SK-N-SH (cell line): ENCODE data around the gene CCRL2. TPM values are rescaled to one million over a fixed set of nuclear protein-coding genes. Genes with fewer than 3 reads are reported as not detected.

Experiments used
- CTCF ChIA-PET: fragments of 300-600, 350-600 bp; formaldehyde crosslinking; extraction: SDS; loops from one replicate; lab custom pipeline; 2021; lab: Yijun Ruan, JAX
- POLR2A ChIA-PET: fragments of 350-600 bp; sonication (Branson Sonifier 250); formaldehyde crosslinking; extraction: SDS; loops from one replicate; lab custom pipeline; 2020; ENCODE audit warnings: antibody characterized with exemption, inconsistent platforms; lab: Yijun Ruan, JAX
- DNase-seq: peaks from one replicate; pipeline ENCODE4 v3.0.0; 2012
- H2AFZ ChIP-seq: fragments of 200-600 bp; sonication (generic); 2 replicates; pipeline ENCODE4 v1.8.1; 2016; ENCODE audit warnings: antibody characterized with exemption, mild to moderate bottlenecking, low read depth
- H3F3A ChIP-seq: fragments of 200-600 bp; sonication (generic); replicated peaks from 2 replicates; pipeline ENCODE3; 2016; ENCODE audit warnings: antibody characterized with exemption, mild to moderate bottlenecking; ENCODE audit not compliant: insufficient read depth
- H3K27ac ChIP-seq, 2 experiments: fragments of 200-500 bp in 1 of 2; fragments of 200-600 bp in 1 of 2; sonication (Bioruptor generic) in 1 of 2; sonication (generic), shearing (Covaris generic) in 1 of 2; 2 replicates each; pipeline versions ENCODE4 v1.5.1 to v1.6.1; 2014 to 2016; ENCODE audit warnings: low read depth in 2 of 2, inconsistent platforms in 1 of 2, low read length in 1 of 2, mild to moderate bottlenecking in 1 of 2, mixed read lengths in 1 of 2
- H3K27me3 ChIP-seq: fragments of 200-600 bp; sonication (generic), shearing (Covaris generic); 2 replicates; pipeline ENCODE4 v1.6.1; 2016; ENCODE audit warnings: mixed run types; ENCODE audit not compliant: insufficient read depth
- H3K36me3 ChIP-seq, 2 experiments: fragments of 200-500 bp in 1 of 2; fragments of 200-600 bp in 1 of 2; sonication (Bioruptor generic) in 1 of 2; sonication (generic) in 1 of 2; replicated peaks in 1 of 2; 2 replicates each; pipeline versions ENCODE3 to v1.5.1; 2014 to 2016; ENCODE audit warnings: low read length in 1 of 2, mild to moderate bottlenecking in 1 of 2; ENCODE audit not compliant: insufficient read depth in 2 of 2, control insufficient read depth in 1 of 2
- H3K4me1 ChIP-seq, 2 experiments: fragments of 200-500 bp in 1 of 2; fragments of 200-600 bp in 1 of 2; sonication (Bioruptor generic) in 1 of 2; sonication (generic), shearing (Covaris generic) in 1 of 2; 2 replicates each; pipeline versions ENCODE4 v1.5.1 to v1.6.1; 2014 to 2016; ENCODE audit warnings: low read depth in 1 of 2, low read length in 1 of 2, mixed run types in 1 of 2; ENCODE audit not compliant: insufficient read depth in 2 of 2, control insufficient read depth in 1 of 2
- H3K4me2 ChIP-seq: fragments of 200-600 bp; sonication (generic), shearing (Covaris generic); 2 replicates; pipeline ENCODE4 v1.6.1; 2017; ENCODE audit warnings: mixed run types
- H3K4me3 ChIP-seq, 2 experiments: fragments of 200-500 bp in 1 of 2; fragments of 200-600 bp in 1 of 2; sonication (Bioruptor generic) in 1 of 2; sonication (generic), shearing (Covaris generic) in 1 of 2; 2 replicates each; pipeline versions ENCODE4 v1.5.1 to v1.8.1; 2014 to 2016; ENCODE audit warnings: low read depth in 2 of 2, inconsistent platforms in 1 of 2, low read length in 1 of 2, mild to moderate bottlenecking in 1 of 2, mixed read lengths in 1 of 2, moderate library complexity in 1 of 2
- H3K79me2 ChIP-seq: fragments of 200-600 bp; sonication (generic); 2 replicates; pipeline ENCODE4 v1.8.1; 2017; ENCODE audit warnings: mild to moderate bottlenecking; ENCODE audit not compliant: insufficient read depth
- H3K9ac ChIP-seq: fragments of 200-600 bp; sonication (generic); 2 replicates; pipeline ENCODE4 v1.6.1; 2017; ENCODE audit warnings: mixed run types
- H3K9me2 ChIP-seq: fragments of 200-600 bp; sonication (generic); 2 replicates; pipeline ENCODE4 v1.6.1; 2017; ENCODE audit warnings: mixed run types
- H3K9me3 ChIP-seq: fragments of 200-600 bp; sonication (generic); 2 replicates; pipeline ENCODE4 v1.6.1; 2017; ENCODE audit warnings: mixed run types, mild to moderate bottlenecking, moderate library complexity
- H4K20me1 ChIP-seq: fragments of 200-600 bp; sonication (generic); 2 replicates; pipeline ENCODE4 v1.6.1; 2017; ENCODE audit warnings: mild to moderate bottlenecking, mixed run types; ENCODE audit not compliant: insufficient read depth
- FOSL2 ChIP-seq: IDR thresholded peaks from 2 replicates; pipeline ENCODE4 v1.4.0; 2012; ENCODE audit warnings: low read depth, mild to moderate bottlenecking, moderate library complexity, borderline replicate concordance
- FOXJ3 ChIP-seq: sonication (generic); formaldehyde crosslinking; IDR thresholded peaks from 2 replicates; pipeline ENCODE4 v1.5.1; 2020; ENCODE audit warnings: mild to moderate bottlenecking, missing genetic modification reagents
- GABPA ChIP-seq: IDR thresholded peaks from 2 replicates; pipeline ENCODE4 v1.4.0; 2012; ENCODE audit warnings: low read depth, mild to moderate bottlenecking
- GATA2 ChIP-seq: sonication (generic); formaldehyde crosslinking; IDR thresholded peaks from 2 replicates; pipeline ENCODE4 v1.5.0; 2020; ENCODE audit warnings: mild to moderate bottlenecking, missing genetic modification reagents
- MEF2A ChIP-seq: IDR thresholded peaks from 2 replicates; pipeline ENCODE4 v1.4.0; 2012; ENCODE audit warnings: low read depth, borderline replicate concordance
- NRF1 ChIP-seq: IDR thresholded peaks from 2 replicates; pipeline ENCODE4 v1.6.1; 2012; ENCODE audit warnings: low read depth, mild to moderate bottlenecking, low read length
- POLR2AphosphoS5 ChIP-seq: IDR thresholded peaks from 2 replicates; pipeline ENCODE4 v1.6.1; 2012; ENCODE audit warnings: low read depth, low read length
- RCOR1 ChIP-seq: fragments of 150-350 bp; IDR thresholded peaks from 2 replicates; pipeline ENCODE4 v1.6.1; 2017; ENCODE audit warnings: antibody characterized with exemption, low read length
- RFX5 ChIP-seq: IDR thresholded peaks from 2 replicates; pipeline ENCODE4 v1.6.1; 2012; ENCODE audit warnings: mild to moderate bottlenecking, improper control_type of control experiment, low read length
- RXRA ChIP-seq: IDR thresholded peaks from 2 replicates; pipeline ENCODE4 v1.4.0; 2012; ENCODE audit warnings: low read depth, mild to moderate bottlenecking, borderline replicate concordance
- SIN3A ChIP-seq: IDR thresholded peaks from 2 replicates; pipeline ENCODE4 v1.6.1; 2012; ENCODE audit warnings: low read depth, mild to moderate bottlenecking, low read length, moderate library complexity, borderline replicate concordance
- SMC3 ChIP-seq: IDR thresholded peaks from 2 replicates; pipeline ENCODE4 v1.6.1; 2012; ENCODE audit warnings: low read depth, low read length, improper control_type of control experiment
- TAF1 ChIP-seq: IDR thresholded peaks from 2 replicates; pipeline ENCODE4 v1.6.1; 2012; ENCODE audit warnings: low read depth, mild to moderate bottlenecking, low read length, moderate library complexity, borderline replicate concordance
- TCF12 ChIP-seq: IDR thresholded peaks from 2 replicates; pipeline ENCODE4 v1.4.0; 2012
- TEAD4 ChIP-seq: IDR thresholded peaks from 2 replicates; pipeline ENCODE4 v1.4.0; 2012; ENCODE audit warnings: mild to moderate bottlenecking, borderline replicate concordance; ENCODE audit not compliant: insufficient read depth
- WGBS: methylation state at CpG from one replicate; pipeline ENCODE4 v1.1.6; 2017; ENCODE audit warnings: low lambda C conversion rate; 5-methylcytosine and 5-hydroxymethylcytosine counted together
- polyA plus RNA-seq, 3 experiments: library from polyadenylated mRNA; depleted of rRNA; stranded (reverse); fragments of >200 nt; gene quantifications; 2 replicates each; pipeline ENCODE4 v1.2.3, GENCODE V29; 2012
- TF ChIP-seq, protein P1 (sequence below): IDR thresholded peaks from 2 replicates; pipeline ENCODE4 v1.4.0; 2012; ENCODE audit warnings: low read depth, borderline replicate concordance
- TF ChIP-seq, protein P2 (sequence below): fragments of 200-600 bp; sonication (generic); IDR thresholded peaks from 2 replicates; pipeline ENCODE4 v1.6.1; 2017; ENCODE audit warnings: antibody characterized with exemption, mild to moderate bottlenecking, moderate library complexity
- TF ChIP-seq, protein P3 (sequence below): IDR thresholded peaks from 2 replicates; pipeline ENCODE4; 2012
- TF ChIP-seq, protein P4 (sequence below): IDR thresholded peaks from 2 replicates; pipeline ENCODE4 v1.4.0; 2012; ENCODE audit warnings: low read depth
- TF ChIP-seq, protein P5 (sequence below): fragments of 150-350 bp; IDR thresholded peaks from 2 replicates; pipeline ENCODE4 v1.6.1; 2016; ENCODE audit warnings: mild to moderate bottlenecking, low read depth, low read length
- TF ChIP-seq, protein P6 (sequence below): IDR thresholded peaks from 2 replicates; pipeline ENCODE4 v1.4.0; 2012; ENCODE audit warnings: low read depth, borderline replicate concordance

Gene CCRL2
- polyA plus RNA-seq, 1 of the 3 experiments (the other 2 are of a cell fraction) = not detected

DNA sequence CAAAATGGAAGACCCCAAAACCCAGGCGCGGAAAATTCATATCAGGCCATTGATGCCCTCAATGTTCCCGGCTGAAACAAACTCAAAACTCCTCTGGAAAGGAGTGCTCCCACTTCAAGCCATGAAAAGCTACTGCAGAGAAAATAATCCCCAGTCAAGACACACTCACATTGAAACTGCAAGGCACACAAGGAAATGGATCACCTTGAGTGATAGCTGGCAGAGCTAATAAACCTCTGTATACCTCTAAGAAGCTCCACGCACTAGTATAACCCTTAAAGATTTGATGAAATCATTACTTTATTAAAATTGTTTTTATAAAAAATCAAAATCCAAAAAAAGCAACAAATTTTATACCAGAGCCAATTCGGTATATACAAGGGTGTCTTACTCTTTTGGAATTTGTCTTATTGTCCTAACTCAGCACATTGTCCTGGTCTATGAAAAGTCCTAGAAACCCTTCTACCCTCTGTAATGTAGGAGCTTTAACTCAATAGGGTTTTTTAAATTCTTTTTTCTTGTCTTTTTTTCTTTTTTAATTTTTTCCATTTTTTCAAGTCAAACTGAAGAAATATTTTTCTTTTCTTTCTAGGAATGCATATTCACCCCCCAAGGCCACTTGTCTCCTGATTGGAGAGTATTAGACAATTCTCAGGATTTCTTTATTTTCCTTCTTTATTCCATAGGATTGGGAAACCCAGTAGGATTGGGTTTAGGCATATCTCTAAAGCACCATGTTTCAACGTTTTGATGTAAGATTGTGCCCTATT lies 8.7 kb upstream of the CCRL2 start (continued):
- TF ChIP-seq, protein P1, sequence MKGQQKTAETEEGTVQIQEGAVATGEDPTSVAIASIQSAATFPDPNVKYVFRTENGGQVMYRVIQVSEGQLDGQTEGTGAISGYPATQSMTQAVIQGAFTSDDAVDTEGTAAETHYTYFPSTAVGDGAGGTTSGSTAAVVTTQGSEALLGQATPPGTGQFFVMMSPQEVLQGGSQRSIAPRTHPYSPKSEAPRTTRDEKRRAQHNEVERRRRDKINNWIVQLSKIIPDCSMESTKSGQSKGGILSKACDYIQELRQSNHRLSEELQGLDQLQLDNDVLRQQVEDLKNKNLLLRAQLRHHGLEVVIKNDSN = no peak
- TF ChIP-seq RXRA = no peak
- TF ChIP-seq, protein P2, sequence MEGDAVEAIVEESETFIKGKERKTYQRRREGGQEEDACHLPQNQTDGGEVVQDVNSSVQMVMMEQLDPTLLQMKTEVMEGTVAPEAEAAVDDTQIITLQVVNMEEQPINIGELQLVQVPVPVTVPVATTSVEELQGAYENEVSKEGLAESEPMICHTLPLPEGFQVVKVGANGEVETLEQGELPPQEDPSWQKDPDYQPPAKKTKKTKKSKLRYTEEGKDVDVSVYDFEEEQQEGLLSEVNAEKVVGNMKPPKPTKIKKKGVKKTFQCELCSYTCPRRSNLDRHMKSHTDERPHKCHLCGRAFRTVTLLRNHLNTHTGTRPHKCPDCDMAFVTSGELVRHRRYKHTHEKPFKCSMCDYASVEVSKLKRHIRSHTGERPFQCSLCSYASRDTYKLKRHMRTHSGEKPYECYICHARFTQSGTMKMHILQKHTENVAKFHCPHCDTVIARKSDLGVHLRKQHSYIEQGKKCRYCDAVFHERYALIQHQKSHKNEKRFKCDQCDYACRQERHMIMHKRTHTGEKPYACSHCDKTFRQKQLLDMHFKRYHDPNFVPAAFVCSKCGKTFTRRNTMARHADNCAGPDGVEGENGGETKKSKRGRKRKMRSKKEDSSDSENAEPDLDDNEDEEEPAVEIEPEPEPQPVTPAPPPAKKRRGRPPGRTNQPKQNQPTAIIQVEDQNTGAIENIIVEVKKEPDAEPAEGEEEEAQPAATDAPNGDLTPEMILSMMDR = no peak

DNA sequence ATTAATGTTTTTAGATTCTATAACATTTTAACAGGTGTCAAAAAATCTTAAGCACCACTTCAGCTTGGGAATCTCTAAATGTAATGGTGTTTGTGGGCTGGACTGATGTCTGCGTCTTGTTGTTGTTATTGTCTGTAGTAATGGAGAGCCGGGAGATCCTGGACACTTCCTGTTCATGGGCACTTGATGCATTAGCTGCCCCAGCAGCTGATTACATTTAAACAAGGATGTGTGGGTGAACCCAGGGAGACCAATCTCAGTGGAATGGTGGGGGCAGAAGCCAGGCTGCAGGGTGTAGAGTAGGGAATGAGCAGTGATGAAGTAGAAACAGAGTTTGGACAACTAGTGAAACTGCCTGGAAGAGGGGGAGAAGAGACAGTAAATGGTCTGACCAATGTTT lies 8.0 kb upstream of the CCRL2 start:
- H4K20me1 ChIP-seq = no peaks in the 10 kb centered on the region
- ChIA-PET POLR2A (no interaction called here), CTCF (interaction anchor here (1.0 to 1.6 kb wide), 2 partner anchors 21 to 89 kb away, joined by 3 to 6 read pairs; no protein-coding TSS in a partner anchor)
- peaks cover 7% of the 10 kb centered on the region; the same call in 1 of the 2 replicates for H3K27me3 ChIP-seq
- no peak overlapping the region for H3K27ac ChIP-seq
- H3K9me2 ChIP-seq = no peaks in the 10 kb centered on the region; the same call in 1 of the 2 replicates
- H3K79me2 ChIP-seq = no peaks in the 10 kb centered on the region
- no peaks in the 10 kb centered on the region for H3K9me3 ChIP-seq
- no peak overlapping the region for H3K4me2 ChIP-seq
- TF ChIP-seq, protein P3, sequence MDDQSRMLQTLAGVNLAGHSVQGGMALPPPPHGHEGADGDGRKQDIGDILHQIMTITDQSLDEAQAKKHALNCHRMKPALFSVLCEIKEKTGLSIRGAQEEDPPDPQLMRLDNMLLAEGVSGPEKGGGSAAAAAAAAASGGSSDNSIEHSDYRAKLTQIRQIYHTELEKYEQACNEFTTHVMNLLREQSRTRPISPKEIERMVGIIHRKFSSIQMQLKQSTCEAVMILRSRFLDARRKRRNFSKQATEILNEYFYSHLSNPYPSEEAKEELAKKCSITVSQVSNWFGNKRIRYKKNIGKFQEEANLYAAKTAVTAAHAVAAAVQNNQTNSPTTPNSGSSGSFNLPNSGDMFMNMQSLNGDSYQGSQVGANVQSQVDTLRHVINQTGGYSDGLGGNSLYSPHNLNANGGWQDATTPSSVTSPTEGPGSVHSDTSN = no peak
- TF ChIP-seq TEAD4 = no peak
- no peak for TF ChIP-seq TAF1
- no peak for TF ChIP-seq RXRA
- no peak for TF ChIP-seq SMC3
- TF ChIP-seq NRF1 = no peak
- no peak for TF ChIP-seq MEF2A
- TF ChIP-seq, protein P4, sequence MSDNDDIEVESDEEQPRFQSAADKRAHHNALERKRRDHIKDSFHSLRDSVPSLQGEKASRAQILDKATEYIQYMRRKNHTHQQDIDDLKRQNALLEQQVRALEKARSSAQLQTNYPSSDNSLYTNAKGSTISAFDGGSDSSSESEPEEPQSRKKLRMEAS = no peak
- TF ChIP-seq, protein P5, sequence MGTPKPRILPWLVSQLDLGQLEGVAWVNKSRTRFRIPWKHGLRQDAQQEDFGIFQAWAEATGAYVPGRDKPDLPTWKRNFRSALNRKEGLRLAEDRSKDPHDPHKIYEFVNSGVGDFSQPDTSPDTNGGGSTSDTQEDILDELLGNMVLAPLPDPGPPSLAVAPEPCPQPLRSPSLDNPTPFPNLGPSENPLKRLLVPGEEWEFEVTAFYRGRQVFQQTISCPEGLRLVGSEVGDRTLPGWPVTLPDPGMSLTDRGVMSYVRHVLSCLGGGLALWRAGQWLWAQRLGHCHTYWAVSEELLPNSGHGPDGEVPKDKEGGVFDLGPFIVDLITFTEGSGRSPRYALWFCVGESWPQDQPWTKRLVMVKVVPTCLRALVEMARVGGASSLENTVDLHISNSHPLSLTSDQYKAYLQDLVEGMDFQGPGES = no peak
- no peak for TF ChIP-seq TCF12
- TF ChIP-seq, protein P2 = no peak
- TF ChIP-seq RCOR1 = no peak
- TF ChIP-seq, protein P6, sequence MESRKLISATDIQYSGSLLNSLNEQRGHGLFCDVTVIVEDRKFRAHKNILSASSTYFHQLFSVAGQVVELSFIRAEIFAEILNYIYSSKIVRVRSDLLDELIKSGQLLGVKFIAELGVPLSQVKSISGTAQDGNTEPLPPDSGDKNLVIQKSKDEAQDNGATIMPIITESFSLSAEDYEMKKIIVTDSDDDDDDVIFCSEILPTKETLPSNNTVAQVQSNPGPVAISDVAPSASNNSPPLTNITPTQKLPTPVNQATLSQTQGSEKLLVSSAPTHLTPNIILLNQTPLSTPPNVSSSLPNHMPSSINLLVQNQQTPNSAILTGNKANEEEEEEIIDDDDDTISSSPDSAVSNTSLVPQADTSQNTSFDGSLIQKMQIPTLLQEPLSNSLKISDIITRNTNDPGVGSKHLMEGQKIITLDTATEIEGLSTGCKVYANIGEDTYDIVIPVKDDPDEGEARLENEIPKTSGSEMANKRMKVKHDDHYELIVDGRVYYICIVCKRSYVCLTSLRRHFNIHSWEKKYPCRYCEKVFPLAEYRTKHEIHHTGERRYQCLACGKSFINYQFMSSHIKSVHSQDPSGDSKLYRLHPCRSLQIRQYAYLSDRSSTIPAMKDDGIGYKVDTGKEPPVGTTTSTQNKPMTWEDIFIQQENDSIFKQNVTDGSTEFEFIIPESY = no peak
- TF ChIP-seq FOSL2 = no peak
- no peak for TF ChIP-seq SIN3A
- TF ChIP-seq FOXJ3 (CRISPR knock-in tag) = no peak
- no peak for TF ChIP-seq GATA2 (CRISPR knock-in tag)
- no peak for TF ChIP-seq GABPA
- TF ChIP-seq POLR2AphosphoS5 = no peak
- TF ChIP-seq RFX5 = no peak
- no peak overlapping the region for H2AFZ ChIP-seq
- no peaks in the 10 kb centered on the region for H3F3A ChIP-seq
- H3K4me3 ChIP-seq = no peak overlapping the region
- H3K9ac ChIP-seq = no peak overlapping the region
- no peak for DNase-seq
- H3K36me3 ChIP-seq = no peaks in the 10 kb centered on the region
- no peaks in the 10 kb centered on the region for H3K4me1 ChIP-seq
- 6% methylated on average over 2 of the region's 2 CpGs for WGBS
